HS-27A (cell line): ENCODE data around the gene NTSR2.

Source experiments
- DNase-seq: peaks from one replicate; pipeline ENCODE4 v3.0.0-alpha.2; 2012; ENCODE audit warnings: low read depth, missing footprints

Gene NTSR2

GRCh38 chr2:11628675-11629074, 41.3 kb downstream of the NTSR2 start:
- no peak for DNase-seq

- DNase-seq, result no peak
Measured at GRCh38 chr2:11625671-11626070, 44.3 kb downstream of the NTSR2 start.

- no peak for DNase-seq
Measured at GRCh38 chr2:11624893-11625292, 45.1 kb downstream of the NTSR2 start.

GRCh38 chr2:11622611-11623010, 47.4 kb downstream of the NTSR2 start:
- no peak for DNase-seq

- no peak for DNase-seq
Measured at GRCh38 chr2:11621410-11621809, 48.6 kb downstream of the NTSR2 start.

GRCh38 chr2:11618708-11619062, 51.3 kb downstream of the NTSR2 start:
- no peak for DNase-seq

- no peak for DNase-seq
Measured at GRCh38 chr2:11617984-11618707, 51.8 kb downstream of the NTSR2 start.

- DNase-seq, result no peak
Measured at GRCh38 chr2:11617527-11617926, 52.5 kb downstream of the NTSR2 start.

- DNase-seq, result no peak
Measured at GRCh38 chr2:11616851-11617415, 53.1 kb downstream of the NTSR2 start.

- no peak for DNase-seq
Measured at GRCh38 chr2:11616097-11616687, 53.8 kb downstream of the NTSR2 start.

- no peak for DNase-seq
Measured at GRCh38 chr2:11615209-11615608, 54.8 kb downstream of the NTSR2 start.

- DNase-seq, result no peak
Measured at GRCh38 chr2:11613297-11613696, 56.7 kb downstream of the NTSR2 start.

GRCh38 chr2:11612553-11613215, 57.3 kb downstream of the NTSR2 start:
- no peak for DNase-seq

GRCh38 chr2:11611251-11611650, 58.7 kb downstream of the NTSR2 start:
- DNase-seq, result no peak

- DNase-seq, result no peak
Measured at GRCh38 chr2:11610624-11611242, 59.3 kb downstream of the NTSR2 start.
